Stomach smooth muscle (tissue), 2 donors: ENCODE data around the gene FPR3.

ENCODE experiments used
- H3K27ac ChIP-seq: one replicate; pipeline ENCODE4 v1.7.0; 2013; ENCODE audit warnings: mild to moderate bottlenecking, low read length, inconsistent platforms
- H3K27me3 ChIP-seq, 2 donors: one replicate each; pipeline ENCODE4 v1.7.0; 2013; ENCODE audit warnings: low read length in 2 of 2; ENCODE audit not compliant: insufficient read depth in 2 of 2, control insufficient read depth in 1 of 2
- H3K36me3 ChIP-seq, 2 donors: one replicate each; pipeline ENCODE4 v1.7.0; 2013; ENCODE audit warnings: low read length in 2 of 2; ENCODE audit not compliant: control insufficient read depth in 2 of 2, insufficient read depth in 2 of 2
- H3K4me1 ChIP-seq: one replicate; pipeline ENCODE4 v1.7.0; 2013; ENCODE audit warnings: low read length; ENCODE audit not compliant: control insufficient read depth, insufficient read depth
- H3K4me3 ChIP-seq, 2 donors: one replicate each; pipeline ENCODE4 v1.7.0; 2013; ENCODE audit warnings: low read length in 2 of 2
- H3K9ac ChIP-seq, 2 donors: one replicate each; pipeline ENCODE4 v1.7.0; 2013; ENCODE audit warnings: low read length in 2 of 2, mild to moderate bottlenecking in 1 of 2
- H3K9me3 ChIP-seq, 2 donors: one replicate each; pipeline ENCODE4 v1.7.0; 2013; ENCODE audit warnings: low read length in 2 of 2; ENCODE audit not compliant: control insufficient read depth in 2 of 2
- donor health status: healthy.
- donor health status: Pancreatic carcinoma.

Gene FPR3

DNA sequence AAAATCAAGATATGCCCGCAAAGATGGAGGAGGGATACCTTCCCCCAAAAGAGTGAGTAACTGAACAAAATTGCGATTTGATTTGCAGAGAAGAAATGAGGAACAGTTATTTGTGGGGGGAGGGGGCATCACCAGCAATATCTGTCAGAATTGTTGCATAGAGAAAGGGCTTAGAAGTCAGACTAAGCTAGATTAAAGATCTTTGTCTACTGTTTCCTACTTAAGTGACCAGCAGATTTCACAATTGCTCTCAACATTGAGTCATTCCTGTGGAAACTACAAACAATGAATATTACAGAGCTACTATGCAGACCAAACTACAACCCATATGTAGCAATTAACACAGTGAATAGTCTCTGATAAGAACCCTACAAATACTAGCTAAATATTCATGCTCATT is 27.4 kb downstream of the FPR3 start:
- no peaks in the 10 kb centered on the region for H3K36me3 ChIP-seq
- H3K27me3 ChIP-seq = no peaks in the 10 kb centered on the region
- H3K4me3 ChIP-seq = no peak overlapping the region
- no peak overlapping the region for H3K9ac ChIP-seq
- H3K27ac ChIP-seq = no peak overlapping the region
- H3K4me1 ChIP-seq = no peaks in the 10 kb centered on the region
- peaks cover 0 to 4% of the 10 kb centered on the region in 2 donors for H3K9me3 ChIP-seq

DNA sequence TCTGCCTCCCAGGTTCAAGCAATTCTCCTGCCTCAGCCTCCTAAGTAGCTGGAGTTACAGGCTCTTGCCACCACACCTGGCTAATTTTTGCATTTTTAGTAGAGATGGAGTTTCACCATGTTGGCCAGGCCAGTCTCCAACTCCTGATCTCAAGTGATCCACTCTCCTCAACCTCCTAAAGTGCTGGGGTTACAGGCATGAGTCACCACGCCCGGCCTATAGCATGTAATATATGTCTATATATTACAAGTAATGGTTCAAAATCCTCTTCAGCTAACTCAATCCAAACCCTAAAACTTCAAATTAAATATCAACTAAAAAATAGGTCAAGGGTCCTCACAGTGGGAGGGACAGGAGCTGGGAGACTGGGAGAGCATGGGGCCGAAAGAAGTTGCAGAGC is 28.0 kb downstream of the FPR3 start:
- Histone ChIP-seq H3K4me3 (no peak overlapping the region), H3K27me3 (no peaks in the 10 kb centered on the region), H3K9ac (no peak overlapping the region), H3K27ac (no peak overlapping the region), H3K4me1 (no peaks in the 10 kb centered on the region), H3K36me3 (no peaks in the 10 kb centered on the region), H3K9me3 (peaks cover 0 to 4% of the 10 kb centered on the region in 2 donors)

DNA sequence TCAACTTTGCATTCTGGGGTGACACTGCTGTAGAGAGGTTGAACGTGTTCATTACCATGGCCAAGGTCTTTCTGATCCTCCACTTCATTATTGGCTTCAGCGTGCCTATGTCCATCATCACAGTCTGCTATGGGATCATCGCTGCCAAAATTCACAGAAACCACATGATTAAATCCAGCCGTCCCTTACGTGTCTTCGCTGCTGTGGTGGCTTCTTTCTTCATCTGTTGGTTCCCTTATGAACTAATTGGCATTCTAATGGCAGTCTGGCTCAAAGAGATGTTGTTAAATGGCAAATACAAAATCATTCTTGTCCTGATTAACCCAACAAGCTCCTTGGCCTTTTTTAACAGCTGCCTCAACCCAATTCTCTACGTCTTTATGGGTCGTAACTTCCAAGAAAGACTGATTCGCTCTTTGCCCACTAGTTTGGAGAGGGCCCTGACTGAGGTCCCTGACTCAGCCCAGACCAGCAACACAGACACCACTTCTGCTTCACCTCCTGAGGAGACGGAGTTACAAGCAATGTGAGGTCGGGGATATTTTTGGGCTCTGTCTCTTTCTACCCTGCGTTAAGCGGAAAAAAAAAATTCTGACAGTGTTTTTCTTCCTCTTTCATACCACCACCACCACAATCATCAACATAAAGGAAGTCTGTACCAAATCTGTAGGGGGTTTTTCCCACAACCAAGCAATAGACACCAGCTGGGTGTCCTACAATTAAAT is 29.5 kb downstream of the FPR3 start:
- Histone ChIP-seq H3K4me3 (no peak overlapping the region), H3K36me3 (no peaks in the 10 kb centered on the region), H3K4me1 (no peaks in the 10 kb centered on the region), H3K9me3 (peaks cover 0 to 4% of the 10 kb centered on the region in 2 donors), H3K27me3 (no peaks in the 10 kb centered on the region), H3K9ac (no peak overlapping the region), H3K27ac (no peak overlapping the region)

DNA sequence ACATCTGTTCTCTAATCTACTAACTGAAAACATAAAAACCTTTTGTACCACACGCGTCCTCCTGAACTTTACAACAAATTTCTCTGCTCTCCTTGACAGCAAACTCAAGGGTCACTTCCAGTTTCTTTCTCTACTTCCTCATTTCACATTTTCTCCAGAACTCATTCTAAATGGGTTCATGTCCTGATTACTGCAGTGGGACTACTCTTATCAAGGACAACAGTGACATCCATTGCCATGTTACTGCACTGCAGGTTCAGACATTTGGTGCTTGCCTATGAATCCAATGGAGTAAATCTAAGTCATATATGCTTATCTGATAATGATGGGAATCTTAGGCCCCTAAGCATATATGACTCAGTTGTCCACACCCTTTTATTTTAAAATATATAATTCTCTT is 35.3 kb downstream of the FPR3 start:
- no peak overlapping the region for H3K4me3 ChIP-seq
- peaks cover 0 to 4% of the 10 kb centered on the region in 2 donors for H3K9me3 ChIP-seq
- H3K9ac ChIP-seq = no peak overlapping the region
- H3K27me3 ChIP-seq = no peaks in the 10 kb centered on the region
- H3K4me1 ChIP-seq = no peaks in the 10 kb centered on the region
- H3K27ac ChIP-seq = no peak overlapping the region
- H3K36me3 ChIP-seq = no peaks in the 10 kb centered on the region

DNA sequence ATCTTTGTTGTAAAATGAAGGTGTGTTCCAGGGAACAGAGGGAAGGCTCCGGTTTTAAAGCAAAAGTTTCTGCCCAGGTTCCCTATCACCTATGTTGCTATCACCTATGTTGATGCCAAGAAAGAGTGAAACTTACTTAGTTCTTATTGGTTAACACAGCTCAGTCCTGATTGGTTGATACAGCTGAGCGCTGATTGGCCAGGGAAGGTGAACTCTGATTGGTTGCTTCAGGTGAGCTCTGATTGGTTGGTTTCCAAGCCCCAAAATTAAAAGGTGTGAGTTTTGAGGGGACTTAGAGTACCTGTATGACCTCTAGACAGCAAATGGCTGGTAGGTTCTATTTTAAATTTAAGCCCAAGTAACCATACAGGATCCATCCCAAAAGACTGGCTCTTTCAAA is 42.2 kb downstream of the FPR3 start:
- H3K9ac ChIP-seq = no peak overlapping the region
- H3K9me3 ChIP-seq = peaks cover 0 to under 1% of the 10 kb centered on the region in 2 donors
- no peaks in the 10 kb centered on the region for H3K4me1 ChIP-seq
- no peak overlapping the region for H3K4me3 ChIP-seq
- H3K27ac ChIP-seq = no peak overlapping the region
- H3K27me3 ChIP-seq = no peaks in the 10 kb centered on the region
- H3K36me3 ChIP-seq = no peaks in the 10 kb centered on the region

DNA sequence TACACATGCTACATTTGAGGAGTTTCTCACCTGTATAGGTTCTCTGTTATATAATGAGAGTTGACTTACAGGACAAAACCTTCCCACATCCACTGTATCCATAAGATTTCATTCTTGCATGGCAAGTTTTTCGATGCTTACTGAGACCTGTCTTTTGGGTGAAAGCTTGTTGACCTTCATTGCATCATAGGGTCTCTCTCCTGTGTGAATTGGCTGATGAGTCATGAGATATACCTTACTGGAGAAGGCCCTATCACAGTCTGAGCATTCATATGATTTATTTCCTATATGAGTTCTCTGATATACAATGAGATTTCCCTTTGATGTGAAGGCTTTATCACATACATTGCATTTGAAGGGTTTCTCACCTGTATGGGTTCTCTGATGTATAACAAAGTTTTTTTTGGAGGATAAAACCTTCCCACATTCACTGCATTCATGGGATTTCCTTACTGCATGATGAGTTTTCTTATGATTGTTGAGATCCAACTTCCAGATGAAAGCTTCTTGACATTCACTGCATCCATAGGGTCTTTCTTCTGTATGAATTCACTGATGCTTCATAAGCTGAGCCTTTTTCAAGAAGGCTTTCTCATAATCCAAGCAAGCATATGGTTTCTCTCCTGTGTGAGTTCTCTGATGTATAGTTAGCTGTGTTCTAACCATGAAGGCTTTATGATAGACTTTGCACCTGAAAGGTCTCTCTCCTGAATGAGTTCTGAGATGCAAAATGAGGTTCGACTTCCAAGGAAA is 67.1 kb downstream of the FPR3 start:
- Histone ChIP-seq H3K9me3 (peaks cover 42 to 49% of the 10 kb centered on the region in 2 donors), H3K36me3 (no peaks in the 10 kb centered on the region), H3K27ac (no peak overlapping the region), H3K4me1 (no peaks in the 10 kb centered on the region), H3K4me3 (peak overlapping the region in 1 of 2 donors; percentile 26), H3K9ac (no peak overlapping the region), H3K27me3 (no peaks in the 10 kb centered on the region)

DNA sequence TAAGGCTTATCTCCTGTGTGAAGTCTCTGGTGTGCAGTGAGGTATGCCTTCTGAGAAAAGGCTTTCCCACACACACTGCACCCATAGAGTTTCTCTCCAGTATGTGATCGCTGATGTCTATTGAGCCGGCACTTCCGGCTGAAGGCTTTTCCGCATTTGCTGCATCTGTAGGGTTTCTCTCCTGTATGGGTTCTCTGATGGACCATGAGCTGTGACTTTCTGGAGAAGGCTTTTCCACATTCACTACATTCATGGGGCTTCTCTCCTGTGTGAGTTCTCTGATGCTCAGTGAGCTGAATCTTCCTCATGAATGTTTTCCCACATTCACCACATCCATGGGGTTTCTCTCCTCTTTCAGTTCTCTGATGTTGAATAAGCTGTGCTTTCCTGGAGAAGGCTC is 78.1 kb downstream of the FPR3 start:
- Histone ChIP-seq H3K9ac (no peak overlapping the region), H3K27me3 (no peaks in the 10 kb centered on the region), H3K27ac (no peak overlapping the region), H3K36me3 (peaks cover 44 to 49% of the 10 kb centered on the region in 2 donors), H3K4me3 (peak overlapping the region in 1 of 2 donors; percentile 18), H3K4me1 (no peaks in the 10 kb centered on the region), H3K9me3 (peaks cover 26 to 33% of the 10 kb centered on the region in 2 donors)
